SK-N-DZ (cell line): ENCODE data around the gene THOC7.

Experiments
- DNase-seq: peaks from one replicate; pipeline ENCODE4 v3.0.0-alpha.2; 2015; ENCODE audit warnings: low spot score

The THOC7 gene

GRCh38 chr3:63878394-63879060 lies 14.9 kb upstream of the THOC7 start:
- DNase-seq, result no peak

DNA sequence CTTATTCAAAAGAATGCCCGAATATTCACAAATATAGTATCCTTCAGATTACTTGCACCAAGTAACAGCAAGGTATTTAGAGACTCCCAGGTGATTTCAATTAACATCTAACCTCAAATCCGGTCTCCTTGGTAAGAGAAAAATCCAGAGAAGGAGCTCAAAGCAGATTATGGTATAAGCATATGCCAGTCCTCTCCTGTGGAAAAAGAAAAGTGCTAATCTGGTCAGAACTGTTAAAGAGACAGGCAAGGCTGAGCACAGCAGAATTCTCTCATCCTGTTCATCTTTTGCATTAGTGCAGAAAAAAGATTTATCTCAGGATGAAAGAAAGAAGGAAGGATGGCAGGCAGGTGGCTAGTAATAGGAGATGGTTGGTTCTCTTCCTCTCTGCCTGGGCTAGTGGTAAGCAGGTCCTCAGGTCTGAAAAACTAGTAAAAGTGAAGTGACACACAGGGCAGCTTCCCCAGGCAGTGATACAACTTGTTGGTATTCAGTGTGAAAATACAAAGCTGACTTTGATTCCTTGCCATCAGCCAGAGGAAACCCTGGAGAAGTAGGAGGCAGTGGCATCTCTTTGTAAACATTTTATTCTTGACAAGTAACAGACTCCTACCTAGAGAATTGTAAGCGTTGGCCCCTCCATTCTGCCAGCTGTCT lies 14.3 kb upstream of the THOC7 start:
- no peak for DNase-seq

DNA sequence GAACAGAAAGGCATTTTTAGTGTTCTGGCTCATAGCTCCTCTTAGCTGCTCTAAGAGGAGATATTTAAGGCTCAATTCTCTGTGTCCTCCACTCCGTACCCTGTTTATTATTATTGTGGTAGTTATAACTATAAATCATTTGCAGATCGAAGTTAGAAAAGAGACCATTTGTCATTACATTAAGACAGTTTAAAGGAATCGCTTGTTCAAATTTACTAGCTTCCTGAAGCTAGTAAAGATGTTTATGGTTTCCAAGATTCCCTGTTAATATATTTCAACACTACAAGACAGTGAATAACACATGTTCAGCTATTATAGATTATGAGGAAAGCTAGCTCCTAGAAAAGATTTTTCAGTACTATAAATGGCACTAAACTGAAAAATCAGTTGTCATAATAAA lies 12.7 kb upstream of the THOC7 start:
- DNase-seq, result no peak

DNA sequence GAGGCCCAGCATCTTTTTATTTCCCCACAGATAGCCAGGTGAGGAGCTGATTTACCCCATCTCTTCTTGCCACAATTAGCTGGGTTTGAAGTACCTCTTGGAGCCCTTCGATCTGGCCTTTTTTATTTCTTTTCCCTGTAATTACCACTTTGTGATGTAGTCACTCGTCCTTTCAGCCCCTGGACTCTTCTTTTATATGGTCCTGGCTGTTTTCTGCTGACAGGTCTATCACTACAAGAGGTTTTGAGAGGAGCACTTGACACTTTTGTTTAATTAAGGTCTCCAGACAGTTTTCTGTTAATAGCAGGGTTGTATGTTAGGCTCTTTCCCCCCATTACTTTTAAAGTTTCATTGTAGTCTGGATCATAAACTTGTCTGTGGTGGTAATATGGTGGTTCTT lies 11.9 kb upstream of the THOC7 start:
- no peak for DNase-seq

- no peak for DNase-seq
These were observed 11.2 kb upstream of the THOC7 start for GRCh38 chr3:63874769-63875168.

DNA sequence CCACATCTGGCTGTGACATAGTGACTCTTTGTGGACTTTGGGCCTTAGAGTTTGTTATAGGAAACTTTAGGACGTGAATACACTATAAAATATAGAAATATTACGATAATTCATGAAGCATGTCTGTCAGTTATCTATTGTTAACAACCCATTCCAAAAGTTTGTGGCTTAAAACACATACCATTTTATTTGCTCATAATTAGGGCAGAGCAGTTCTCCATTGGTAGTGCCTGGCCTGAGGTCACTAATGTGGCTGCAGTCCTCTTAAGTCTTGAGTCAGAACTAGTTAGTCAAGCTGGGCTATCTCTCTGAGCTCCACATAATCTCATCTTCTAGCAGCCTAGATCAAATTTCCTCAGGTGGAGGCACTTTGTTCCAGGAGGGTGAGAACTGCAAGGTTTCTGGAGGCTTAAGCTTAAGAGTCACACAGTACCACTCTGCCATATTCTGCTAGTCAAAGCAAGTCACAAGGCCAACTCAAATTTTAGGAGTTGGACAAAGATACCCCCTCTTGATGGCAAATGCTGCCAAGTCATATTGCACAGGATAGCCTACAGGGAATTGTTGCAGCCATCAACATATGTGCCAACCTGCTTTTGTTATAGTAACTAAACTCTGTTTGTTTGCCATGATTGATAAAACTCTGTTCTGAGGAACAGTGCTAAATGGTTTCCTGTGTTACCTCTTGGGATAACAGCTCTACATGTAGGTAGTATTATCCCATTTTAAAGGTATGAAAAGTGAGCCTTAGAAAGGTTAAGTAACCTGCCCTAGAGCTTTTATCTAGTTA lies 8.7 kb upstream of the THOC7 start:
- DNase-seq, result peak; percentile 2

- no peak for DNase-seq
These were observed 7.0 kb upstream of the THOC7 start for GRCh38 chr3:63870615-63871005.

- DNase-seq, result no peak
These were observed 6.5 kb upstream of the THOC7 start for GRCh38 chr3:63869940-63870614.

DNA sequence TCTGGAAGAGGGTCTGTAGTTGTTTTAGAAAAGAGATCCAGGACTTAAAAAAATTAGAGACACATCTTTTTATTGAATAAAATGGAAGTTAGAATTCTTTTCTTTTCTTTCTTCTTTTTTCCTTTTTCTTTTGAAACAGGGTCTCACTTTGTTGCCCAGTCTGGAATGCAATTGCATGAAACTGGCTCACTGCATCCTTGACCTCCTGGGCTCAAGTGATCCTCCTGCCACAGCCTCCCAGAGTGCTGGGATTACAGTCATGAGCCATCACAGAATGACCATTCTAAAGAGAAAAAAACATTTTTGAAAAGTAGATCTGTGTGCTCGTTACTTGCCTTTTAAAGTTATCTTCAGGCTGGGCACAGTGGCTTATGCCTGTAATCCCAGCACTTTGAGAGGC lies 3.6 kb upstream of the THOC7 start:
- DNase-seq, result no peak

- DNase-seq, result no peak
These were observed 1.3 kb upstream of the THOC7 start for GRCh38 chr3:63864965-63865327.

- DNase-seq, result no peak
These were observed 681 bp upstream of the THOC7 start for GRCh38 chr3:63864008-63864964.

GRCh38 chr3:63862804-63863149 lies 828 bp downstream of the THOC7 start:
- DNase-seq, result no peak

GRCh38 chr3:63861306-63861705 lies 2.3 kb downstream of the THOC7 start:
- no peak for DNase-seq

- no peak for DNase-seq
These were observed 2.8 kb downstream of the THOC7 start for GRCh38 chr3:63860776-63861175.

GRCh38 chr3:63857311-63857710 lies 6.3 kb downstream of the THOC7 start:
- DNase-seq, result no peak

DNA sequence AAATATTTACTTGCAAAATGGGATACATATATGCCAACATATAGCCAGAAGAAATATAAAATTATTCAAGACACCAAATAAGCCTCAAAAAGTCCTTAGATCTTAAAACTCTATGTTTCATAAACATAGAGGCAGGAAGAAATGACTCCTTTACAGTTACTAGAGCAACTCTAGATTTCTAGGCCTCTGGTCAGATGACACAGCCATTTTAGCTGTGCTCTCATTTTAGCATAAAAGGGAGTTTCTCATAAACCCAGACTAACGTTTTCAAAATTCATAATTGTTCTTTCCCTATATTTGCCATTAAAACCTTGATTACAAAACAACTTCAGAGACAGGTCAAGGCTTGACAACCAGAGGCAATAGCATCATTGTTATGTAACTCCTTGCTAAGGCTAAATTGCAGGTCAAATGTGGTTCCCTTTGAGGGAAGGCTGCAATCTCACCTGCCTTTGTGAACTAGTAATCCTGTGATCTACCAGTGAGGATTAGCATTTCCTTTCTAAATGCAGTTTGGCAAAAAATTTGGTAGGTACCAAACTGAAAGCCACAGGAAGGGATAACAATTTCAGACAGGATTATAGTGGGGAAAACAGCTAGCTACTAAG lies 8.2 kb downstream of the THOC7 start:
- no peak for DNase-seq

DNA sequence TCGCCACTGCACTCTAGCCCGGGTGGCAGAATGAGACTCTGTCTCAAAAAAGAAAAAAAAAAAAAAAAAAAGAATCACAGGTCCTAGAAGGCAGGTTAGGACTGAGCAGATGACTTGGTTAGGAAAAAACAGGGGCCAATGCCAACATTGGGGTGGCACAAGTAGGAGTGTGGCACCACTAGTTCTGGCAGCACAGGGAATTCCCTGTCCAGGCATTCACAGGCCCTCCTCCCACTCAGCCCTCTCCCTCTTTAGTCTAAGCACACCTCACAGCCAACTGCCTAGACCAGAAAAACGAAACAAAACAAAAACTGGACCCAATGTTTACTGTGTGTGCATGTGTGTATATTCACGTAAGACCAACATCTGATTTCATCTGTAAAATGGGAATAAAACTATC lies 10.5 kb downstream of the THOC7 start:
- DNase-seq, result no peak

GRCh38 chr3:63851287-63851686 lies 12.3 kb downstream of the THOC7 start:
- DNase-seq, result no peak

DNA sequence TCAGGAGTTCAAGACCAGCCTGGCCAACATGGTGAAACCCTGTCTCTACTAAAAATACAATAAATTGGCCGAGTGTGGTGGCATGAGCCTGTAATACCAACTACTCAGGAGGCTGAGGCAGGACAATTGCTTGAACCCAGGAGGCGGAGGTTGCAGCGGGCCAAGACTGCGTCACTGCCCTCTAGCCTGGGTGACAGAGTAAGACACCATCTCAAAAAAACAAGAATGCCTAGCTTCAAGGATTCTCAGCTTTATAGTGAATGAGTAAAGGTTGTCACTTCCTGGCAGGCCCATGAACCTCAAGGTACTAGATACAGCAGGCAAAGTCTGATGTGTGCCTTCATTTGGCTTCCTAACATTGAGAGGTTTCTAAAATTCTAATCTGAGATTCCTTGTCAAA lies 14.4 kb downstream of the THOC7 start:
- DNase-seq, result no peak

GRCh38 chr3:63847718-63848450 lies 15.7 kb downstream of the THOC7 start:
- no peak for DNase-seq
